Nephron (organoid): Measurements from ENCODE around the gene TPCN1.

Experiments used
- H3K27ac Mint-ChIP-seq, 3 experiments: 2 replicates each; pipeline ENCODE4 v1.8.0; 2020; ENCODE audit warnings: mixed read lengths in 3 of 3, mild to moderate bottlenecking in 2 of 3, moderate library complexity in 1 of 3
- H3K27me3 Mint-ChIP-seq: 2 replicates; pipeline ENCODE4 v1.8.0; 2021; ENCODE audit warnings: low read depth, mild to moderate bottlenecking, moderate library complexity, mixed read lengths
- H3K36me3 Mint-ChIP-seq: 2 replicates; pipeline ENCODE4 v1.8.0; 2020; ENCODE audit warnings: low read depth, mixed read lengths
- H3K4me1 Mint-ChIP-seq: 2 replicates; pipeline ENCODE4 v1.8.0; 2020; ENCODE audit warnings: mixed read lengths
- H3K4me3 Mint-ChIP-seq, 3 experiments: 2 replicates each; pipeline ENCODE4 v1.8.0; 2020; ENCODE audit warnings: mild to moderate bottlenecking in 3 of 3, mixed read lengths in 3 of 3, moderate library complexity in 2 of 3
- H3K9me3 Mint-ChIP-seq: 2 replicates; pipeline ENCODE4 v1.8.0; 2020; ENCODE audit warnings: mixed read lengths
- TF ChIP-seq, protein P1 (sequence below), 3 experiments: fragments of 200-600 bp; sonication (generic); IDR thresholded peaks; one replicate each; pipeline ENCODE4 v1.5.0; 2021; ENCODE audit warnings: antibody characterized with exemption in 3 of 3; ENCODE audit not compliant: unreplicated experiment in 3 of 3

Gene TPCN1

DNA sequence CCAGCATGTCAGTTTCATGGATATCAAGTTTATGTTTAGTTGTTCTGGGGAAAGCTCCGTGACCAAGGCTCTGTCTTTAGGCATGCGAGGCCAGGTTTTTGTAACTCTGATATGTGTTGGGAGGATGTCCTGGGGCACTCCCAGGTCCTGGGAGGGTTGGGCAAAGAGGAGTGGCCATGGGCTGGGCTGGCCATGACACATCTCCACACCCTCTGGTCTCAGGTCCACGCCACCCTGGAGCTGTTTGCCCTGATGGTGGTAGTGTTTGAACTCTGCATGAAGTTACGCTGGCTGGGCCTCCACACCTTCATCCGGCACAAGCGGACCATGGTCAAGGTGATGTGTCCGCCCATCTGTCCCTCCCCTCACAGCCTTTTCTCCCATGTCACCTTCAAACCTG is 46.4 kb downstream of the TPCN1 start:
- H3K27ac Mint-ChIP-seq = no peak overlapping the region
- H3K4me3 Mint-ChIP-seq = no peak overlapping the region
- H3K9me3 Mint-ChIP-seq = no peaks in the 10 kb centered on the region
- peaks cover 17% of the 10 kb centered on the region for H3K4me1 Mint-ChIP-seq
- TF ChIP-seq, protein P1, sequence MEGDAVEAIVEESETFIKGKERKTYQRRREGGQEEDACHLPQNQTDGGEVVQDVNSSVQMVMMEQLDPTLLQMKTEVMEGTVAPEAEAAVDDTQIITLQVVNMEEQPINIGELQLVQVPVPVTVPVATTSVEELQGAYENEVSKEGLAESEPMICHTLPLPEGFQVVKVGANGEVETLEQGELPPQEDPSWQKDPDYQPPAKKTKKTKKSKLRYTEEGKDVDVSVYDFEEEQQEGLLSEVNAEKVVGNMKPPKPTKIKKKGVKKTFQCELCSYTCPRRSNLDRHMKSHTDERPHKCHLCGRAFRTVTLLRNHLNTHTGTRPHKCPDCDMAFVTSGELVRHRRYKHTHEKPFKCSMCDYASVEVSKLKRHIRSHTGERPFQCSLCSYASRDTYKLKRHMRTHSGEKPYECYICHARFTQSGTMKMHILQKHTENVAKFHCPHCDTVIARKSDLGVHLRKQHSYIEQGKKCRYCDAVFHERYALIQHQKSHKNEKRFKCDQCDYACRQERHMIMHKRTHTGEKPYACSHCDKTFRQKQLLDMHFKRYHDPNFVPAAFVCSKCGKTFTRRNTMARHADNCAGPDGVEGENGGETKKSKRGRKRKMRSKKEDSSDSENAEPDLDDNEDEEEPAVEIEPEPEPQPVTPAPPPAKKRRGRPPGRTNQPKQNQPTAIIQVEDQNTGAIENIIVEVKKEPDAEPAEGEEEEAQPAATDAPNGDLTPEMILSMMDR (IDR thresholded peaks at IDR 0.05; ENCODE audit: unreplicated experiment in 3 of 3) = no peak
- H3K36me3 Mint-ChIP-seq = peaks cover 22% of the 10 kb centered on the region
- no peaks in the 10 kb centered on the region for H3K27me3 Mint-ChIP-seq

DNA sequence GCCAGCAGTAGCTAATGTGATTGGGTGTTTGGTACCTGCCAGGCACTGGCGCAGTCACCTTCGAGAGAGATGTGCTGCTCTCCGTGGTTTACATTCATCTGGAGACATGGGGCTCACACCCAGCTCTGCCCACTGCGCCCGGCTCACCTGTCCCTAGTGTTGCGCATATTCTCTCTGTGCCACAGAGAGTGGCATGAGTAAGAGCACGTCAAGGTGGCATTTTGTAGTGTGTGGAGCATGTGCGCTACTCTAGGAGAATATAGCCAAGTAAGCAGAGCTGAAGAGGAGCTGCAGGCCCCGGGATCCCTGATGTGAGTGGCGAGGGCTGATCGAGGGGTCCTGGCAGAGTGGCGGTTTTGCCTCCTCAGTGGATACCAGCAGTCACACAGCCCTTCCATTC is 46.9 kb downstream of the TPCN1 start:
- H3K27me3 Mint-ChIP-seq = no peaks in the 10 kb centered on the region
- peaks cover 18% of the 10 kb centered on the region for H3K4me1 Mint-ChIP-seq
- H3K4me3 Mint-ChIP-seq = no peak overlapping the region
- no peaks in the 10 kb centered on the region for H3K9me3 Mint-ChIP-seq
- peaks cover 22% of the 10 kb centered on the region for H3K36me3 Mint-ChIP-seq
- peak overlapping the region in 1 of 3 experiments; percentile 21 for H3K27ac Mint-ChIP-seq
- TF ChIP-seq, protein P1 (IDR thresholded peaks at IDR 0.05; ENCODE audit: unreplicated experiment in 3 of 3) = no peak

- no peaks in the 10 kb centered on the region for H3K27me3 Mint-ChIP-seq
Observed at GRCh38 chr12:113268621-113269020, 47.4 kb downstream of the TPCN1 start.

GRCh38 chr12:113269257-113269943 is 48.1 kb downstream of the TPCN1 start:
- H3K36me3 Mint-ChIP-seq = peaks cover 18% of the 10 kb centered on the region
- TF ChIP-seq, protein P1 (IDR thresholded peaks at IDR 0.05; ENCODE audit: unreplicated experiment in 3 of 3) = no peak
- no peak overlapping the region for H3K4me3 Mint-ChIP-seq
- no peaks in the 10 kb centered on the region for H3K9me3 Mint-ChIP-seq
- H3K27ac Mint-ChIP-seq = no peak overlapping the region
- peaks cover 18% of the 10 kb centered on the region for H3K4me1 Mint-ChIP-seq
- no peaks in the 10 kb centered on the region for H3K27me3 Mint-ChIP-seq

More at GRCh38 chr12:113268621-113269020, 47.4 kb downstream of the TPCN1 start:
- Mint-ChIP-seq H3K4me3 (no peak overlapping the region), H3K27ac (no peak overlapping the region), H3K4me1 (peaks cover 18% of the 10 kb centered on the region), H3K36me3 (peaks cover 19% of the 10 kb centered on the region), H3K9me3 (no peaks in the 10 kb centered on the region)
- TF ChIP-seq, protein P1 (IDR thresholded peaks at IDR 0.05; ENCODE audit: unreplicated experiment in 3 of 3) = no peak

DNA sequence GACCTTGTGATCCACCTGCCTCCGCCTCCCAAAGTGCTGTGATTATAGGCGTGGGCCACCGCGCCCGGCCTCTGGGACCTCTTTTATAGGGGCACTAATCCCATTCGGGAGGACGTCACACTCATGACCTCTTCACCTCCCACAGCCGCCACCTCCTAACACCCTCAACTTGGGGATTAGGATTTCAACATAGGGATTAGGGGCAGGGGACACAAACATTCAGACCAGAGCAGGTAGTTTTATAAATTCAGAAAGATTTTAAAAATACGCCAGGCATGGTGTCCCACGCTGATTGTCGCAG is 49.4 kb downstream of the TPCN1 start:
- H3K4me1 Mint-ChIP-seq = peaks cover 18% of the 10 kb centered on the region
- no peak overlapping the region for H3K27ac Mint-ChIP-seq
- H3K36me3 Mint-ChIP-seq = peaks cover 21% of the 10 kb centered on the region
- H3K9me3 Mint-ChIP-seq = no peaks in the 10 kb centered on the region
- H3K4me3 Mint-ChIP-seq = no peak overlapping the region
- TF ChIP-seq, protein P1 (IDR thresholded peaks at IDR 0.05; ENCODE audit: unreplicated experiment in 3 of 3) = no peak
- no peaks in the 10 kb centered on the region for H3K27me3 Mint-ChIP-seq

- Mint-ChIP-seq H3K9me3 (no peaks in the 10 kb centered on the region), H3K4me1 (peaks cover 18% of the 10 kb centered on the region), H3K4me3 (no peak overlapping the region), H3K36me3 (peaks cover 15% of the 10 kb centered on the region), H3K27ac (peak overlapping the region; percentile 42 to 70 (median 48)), H3K27me3 (no peaks in the 10 kb centered on the region)
- TF ChIP-seq, protein P1 (IDR thresholded peaks at IDR 0.05; ENCODE audit: unreplicated experiment in 3 of 3) = no peak
Observed at GRCh38 chr12:113271466-113271852, 50.2 kb downstream of the TPCN1 start.
